Thoracic aorta (tissue), 2 donors: ENCODE data around the gene SAA2. TPM values are rescaled to one million over a fixed set of nuclear protein-coding genes. Genes with fewer than 3 reads are reported as not detected.

Experiments used
- ATAC-seq: fragments of 150-250 bp; one replicate; pipeline ENCODE4 v1.8.0; 2017; ENCODE audit warnings: low read depth; ENCODE audit not compliant: insufficient number of reproducible peaks, low FRiP score
- DNase-seq: peaks from one replicate; pipeline ENCODE4 v3.0.0-alpha.2; 2020; ENCODE audit warnings: low spot score
- H3K27ac ChIP-seq, 2 donors: fragments of 200-600 bp; sonication (generic); 1 replicate in 1 of 2; 2 replicates in 1 of 2; pipeline ENCODE4 v1.5.1; 2016; ENCODE audit warnings: mild to moderate bottlenecking in 2 of 2, moderate library complexity in 2 of 2
- H3K27me3 ChIP-seq: fragments of 200-600 bp; sonication (generic); replicated peaks from 2 replicates; pipeline ENCODE4 v1.6.0; 2016; ENCODE audit warnings: mild to moderate bottlenecking; ENCODE audit not compliant: insufficient read depth
- H3K36me3 ChIP-seq: fragments of 200-600 bp; sonication (generic); one replicate; pipeline ENCODE4 v1.5.1; 2016
- H3K4me1 ChIP-seq, 2 donors: fragments of 200-600 bp; sonication (generic); 1 replicate in 1 of 2; 2 replicates in 1 of 2; pipeline versions ENCODE4 v1.5.1 to v1.6.0; 2016; ENCODE audit warnings: low read depth in 2 of 2, mild to moderate bottlenecking in 1 of 2; ENCODE audit not compliant: control insufficient read depth in 1 of 2
- H3K4me3 ChIP-seq: fragments of 200-600 bp; sonication (generic); 2 replicates; pipeline ENCODE4 v1.5.1; 2016; ENCODE audit warnings: mild to moderate bottlenecking
- H3K9me3 ChIP-seq: fragments of 200-600 bp; sonication (generic); 2 replicates; pipeline ENCODE4 v1.5.1; 2016
- total RNA-seq, 2 donors: library from RNA; depleted of rRNA; stranded (reverse); fragments of >200 nt; gene quantifications; one replicate each; pipeline versions ENCODE4 v1.1.0 to v1.2.3, GENCODE V29; 2016
- TF ChIP-seq, protein P1 (sequence below): fragments of 200-600 bp; sonication (generic); IDR thresholded peaks from one replicate; pipeline ENCODE4 v1.5.1; 2019; ENCODE audit warnings: antibody characterized with exemption

The SAA2 gene
- total RNA-seq, 2 donors from 2014 or later = 2.0 to 2.5 TPM

DNA sequence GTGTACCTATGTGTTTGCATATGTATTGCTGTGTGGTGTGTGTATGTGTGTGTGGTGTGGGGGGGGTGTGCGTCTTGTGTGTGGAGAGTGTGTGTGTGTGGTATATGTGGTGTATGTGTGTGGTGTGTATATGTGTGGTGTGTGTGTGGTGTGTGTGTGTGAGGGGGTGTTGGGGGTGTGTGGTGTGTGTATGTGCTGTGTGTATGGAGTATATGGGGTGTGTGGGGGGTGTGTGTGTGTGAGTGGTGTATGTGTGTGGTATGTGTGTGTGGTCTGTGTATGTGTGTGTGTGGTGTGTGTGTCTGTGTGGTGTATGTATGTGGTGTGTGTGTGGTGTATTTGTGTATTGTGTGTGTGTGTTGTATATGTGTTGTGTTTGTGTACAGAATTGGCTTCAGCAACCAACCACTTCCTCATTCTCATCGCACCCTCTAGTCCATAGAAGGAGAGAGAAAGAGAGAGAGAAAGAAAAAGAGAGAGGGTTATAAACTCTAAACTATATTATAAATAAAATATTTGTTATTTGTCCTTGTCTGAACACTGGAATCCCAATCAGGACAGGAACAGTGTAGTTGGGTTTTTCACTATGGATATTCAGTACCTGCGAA, 25.6 kb downstream of the SAA2 start:
- no peak for ATAC-seq
- no peak for DNase-seq
- Histone ChIP-seq H3K4me3 (no peak overlapping the region), H3K27ac (no peak overlapping the region), H3K27me3 (no peaks in the 10 kb centered on the region), H3K36me3 (no peaks in the 10 kb centered on the region), H3K9me3 (no peaks in the 10 kb centered on the region), H3K4me1 (no peaks in the 10 kb centered on the region)
- TF ChIP-seq, protein P1, sequence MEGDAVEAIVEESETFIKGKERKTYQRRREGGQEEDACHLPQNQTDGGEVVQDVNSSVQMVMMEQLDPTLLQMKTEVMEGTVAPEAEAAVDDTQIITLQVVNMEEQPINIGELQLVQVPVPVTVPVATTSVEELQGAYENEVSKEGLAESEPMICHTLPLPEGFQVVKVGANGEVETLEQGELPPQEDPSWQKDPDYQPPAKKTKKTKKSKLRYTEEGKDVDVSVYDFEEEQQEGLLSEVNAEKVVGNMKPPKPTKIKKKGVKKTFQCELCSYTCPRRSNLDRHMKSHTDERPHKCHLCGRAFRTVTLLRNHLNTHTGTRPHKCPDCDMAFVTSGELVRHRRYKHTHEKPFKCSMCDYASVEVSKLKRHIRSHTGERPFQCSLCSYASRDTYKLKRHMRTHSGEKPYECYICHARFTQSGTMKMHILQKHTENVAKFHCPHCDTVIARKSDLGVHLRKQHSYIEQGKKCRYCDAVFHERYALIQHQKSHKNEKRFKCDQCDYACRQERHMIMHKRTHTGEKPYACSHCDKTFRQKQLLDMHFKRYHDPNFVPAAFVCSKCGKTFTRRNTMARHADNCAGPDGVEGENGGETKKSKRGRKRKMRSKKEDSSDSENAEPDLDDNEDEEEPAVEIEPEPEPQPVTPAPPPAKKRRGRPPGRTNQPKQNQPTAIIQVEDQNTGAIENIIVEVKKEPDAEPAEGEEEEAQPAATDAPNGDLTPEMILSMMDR = no peak

DNA sequence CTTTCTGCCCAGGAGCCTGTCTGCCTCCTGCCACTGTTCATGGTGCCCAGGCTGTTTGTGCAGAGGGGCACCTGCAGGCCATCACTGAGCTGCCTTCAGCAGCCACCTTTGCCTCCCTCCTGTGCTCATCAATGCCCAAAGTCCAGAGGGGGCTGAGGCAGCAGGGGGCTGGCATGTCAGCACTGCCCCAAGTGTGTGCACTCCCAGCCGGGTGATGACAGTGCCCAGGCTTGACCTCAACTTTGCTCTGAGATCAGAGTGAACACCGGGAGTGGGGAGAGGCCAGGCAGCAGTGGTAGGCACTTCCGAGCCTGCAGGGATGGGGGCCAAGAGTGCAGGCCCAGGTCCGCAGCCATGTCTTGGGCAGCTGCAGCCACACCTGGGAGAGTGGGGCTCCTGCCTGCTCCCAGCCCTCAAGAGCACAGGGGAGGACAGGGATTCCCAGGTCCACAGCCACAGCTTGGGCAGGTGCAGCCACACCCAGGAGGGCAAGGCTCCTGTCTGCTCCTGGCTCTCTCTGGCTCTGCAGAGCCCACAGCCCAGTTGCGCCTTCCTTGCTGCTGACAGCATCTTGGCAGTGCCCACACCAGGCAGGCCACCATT, 27.1 kb downstream of the SAA2 start:
- DNase-seq = no peak
- H3K27ac ChIP-seq = no peak overlapping the region
- no peaks in the 10 kb centered on the region for H3K9me3 ChIP-seq
- H3K36me3 ChIP-seq = no peaks in the 10 kb centered on the region
- no peak for ATAC-seq
- H3K4me1 ChIP-seq = no peaks in the 10 kb centered on the region
- TF ChIP-seq, protein P1 = no peak
- H3K27me3 ChIP-seq = no peaks in the 10 kb centered on the region
- no peak overlapping the region for H3K4me3 ChIP-seq

DNA sequence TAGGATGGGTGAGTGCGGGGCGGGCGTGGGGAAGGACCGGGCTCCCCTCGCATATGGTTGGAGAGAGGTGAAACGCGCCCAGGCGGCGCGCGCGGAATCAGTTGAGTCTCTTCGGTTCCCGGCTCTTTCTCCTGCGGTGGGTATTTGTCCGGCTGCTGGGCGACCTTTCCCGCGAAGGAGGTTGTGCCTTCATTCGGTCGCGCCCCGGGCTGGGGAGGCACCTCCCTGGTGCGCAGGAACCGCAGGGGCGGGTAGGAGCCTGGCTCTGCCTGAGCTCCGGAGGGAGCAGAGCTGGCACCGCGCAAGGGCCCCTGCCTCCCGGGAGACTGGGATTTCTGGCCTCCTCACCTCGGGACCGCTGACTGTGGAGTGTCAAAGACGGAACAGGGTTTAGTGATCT, 39.4 kb downstream of the SAA2 start:
- ATAC-seq (no peak), DNase-seq (no peak)
- Histone ChIP-seq H3K27ac (no peak overlapping the region), H3K9me3 (no peaks in the 10 kb centered on the region), H3K4me3 (no peak overlapping the region), H3K36me3 (no peaks in the 10 kb centered on the region), H3K27me3 (no peaks in the 10 kb centered on the region), H3K4me1 (no peaks in the 10 kb centered on the region)
- TF ChIP-seq, protein P1 = no peak

DNA sequence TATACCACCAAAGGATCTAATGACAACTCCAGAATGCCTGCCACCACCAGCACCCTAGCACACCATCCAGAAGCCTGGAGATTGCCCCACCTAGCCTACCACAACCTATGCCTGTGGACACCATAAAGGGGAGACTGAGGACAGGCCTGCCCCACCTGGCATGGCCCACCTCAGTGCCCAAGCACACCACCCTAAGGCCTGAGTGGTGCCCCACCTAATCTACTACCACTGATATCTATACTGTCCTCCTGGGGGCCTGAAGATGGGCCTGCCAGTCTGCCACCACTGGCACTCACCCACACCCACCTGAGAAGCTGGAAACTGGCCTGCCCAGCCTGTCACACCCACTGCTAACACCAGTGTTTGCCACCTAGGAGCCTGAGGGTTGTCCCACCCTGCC, 43.7 kb downstream of the SAA2 start:
- DNase-seq (no peak), ATAC-seq (no peak)
- Histone ChIP-seq H3K4me1 (no peaks in the 10 kb centered on the region), H3K27me3 (no peaks in the 10 kb centered on the region), H3K9me3 (no peaks in the 10 kb centered on the region), H3K4me3 (no peak overlapping the region), H3K27ac (no peak overlapping the region), H3K36me3 (no peaks in the 10 kb centered on the region)
- TF ChIP-seq, protein P1 = no peak

DNA sequence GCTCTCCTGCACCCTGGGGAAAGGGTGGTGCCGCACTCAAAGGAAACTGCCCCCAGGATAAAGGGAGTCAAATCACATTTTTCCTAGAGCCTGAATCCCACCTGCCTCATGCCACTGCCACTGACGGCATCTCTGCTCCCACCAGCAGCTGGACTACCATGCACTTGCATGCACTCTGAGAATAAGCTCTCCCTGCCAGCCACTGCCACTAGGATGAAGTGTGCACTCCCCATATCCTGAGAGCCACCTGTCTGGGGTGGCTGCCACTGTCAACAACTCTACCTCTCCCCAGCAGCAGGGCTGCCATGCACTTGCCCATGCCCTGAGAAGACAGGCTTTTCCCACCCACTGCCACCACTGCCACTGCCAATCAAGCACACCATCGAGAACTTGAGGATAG, 44.2 kb downstream of the SAA2 start:
- Histone ChIP-seq H3K4me1 (no peaks in the 10 kb centered on the region), H3K9me3 (no peaks in the 10 kb centered on the region), H3K27me3 (no peaks in the 10 kb centered on the region), H3K27ac (no peak overlapping the region), H3K4me3 (no peak overlapping the region), H3K36me3 (no peaks in the 10 kb centered on the region)
- TF ChIP-seq, protein P1 = no peak
- ATAC-seq (no peak), DNase-seq (no peak)
